B cell (primary cell): ENCODE data around the gene ZSCAN12. TPM values are rescaled to one million over a fixed set of nuclear protein-coding genes. Genes with fewer than 3 reads are reported as not detected.

Experiments
- ATAC-seq: fragments of 200-7000 bp; cut with Tn5 transposase; one replicate; pipeline ENCODE4 v1.10.0; 2021; ENCODE audit warnings: low read depth, mild to moderate bottlenecking, moderate number of reproducible peaks, moderate library complexity
- CTCF ChIA-PET: fragments of 350-600 bp; sonication (Branson Sonifier 250); formaldehyde crosslinking; loops from one replicate; lab custom pipeline; 2021; ENCODE audit warnings: antibody characterized with exemption, inconsistent platforms; lab: Charles Lee
- POLR2A ChIA-PET: fragments of 350-600 bp; sonication (Branson Sonifier 250); formaldehyde crosslinking; loops from one replicate; lab custom pipeline; 2021; ENCODE audit warnings: antibody characterized with exemption; lab: Charles Lee
- DNase-seq: peaks from one replicate; pipeline ENCODE4 v3.0.0; 2013
- H2AFZ ChIP-seq: 2 replicates; pipeline ENCODE4 v1.6.1; 2012; ENCODE audit warnings: mild to moderate bottlenecking, low read depth, low read length; ENCODE audit not compliant: insufficient read depth, poor library complexity, severe bottlenecking
- H3K27ac ChIP-seq, 2 donors: 1 replicate in 1 of 2; 2 replicates in 1 of 2; pipeline ENCODE4 v1.5.1; 2012 to 2013; ENCODE audit warnings: low read length in 2 of 2, mild to moderate bottlenecking in 2 of 2, moderate library complexity in 1 of 2
- H3K27me3 ChIP-seq, 4 experiments: fragments of 200-600 bp in 1 of 4; sonication (generic) in 1 of 4; replicated peaks in 1 of 4; 1 replicate in 2 of 4; 2 replicates in 2 of 4; pipeline versions ENCODE4 v1.6.1 to v1.7.0; 2013 to 2016; ENCODE audit warnings: low read length in 3 of 4, mild to moderate bottlenecking in 2 of 4, mixed read lengths in 1 of 4, moderate library complexity in 1 of 4; ENCODE audit not compliant: insufficient read depth in 4 of 4, control insufficient read depth in 3 of 4; ENCODE audit errors: control extremely low read depth in 1 of 4
- H3K36me3 ChIP-seq, 2 experiments: replicated peaks in 1 of 2; 1 replicate in 1 of 2; 2 replicates in 1 of 2; pipeline versions ENCODE4 v1.6.1 to v1.7.1; 2013; ENCODE audit warnings: low read length in 1 of 2; ENCODE audit not compliant: insufficient read depth in 2 of 2, control insufficient read depth in 1 of 2; ENCODE audit errors: control extremely low read depth in 1 of 2, extremely low read depth in 1 of 2
- H3K4me1 ChIP-seq, 2 donors: fragments of 200-600 bp in 1 of 2; sonication (generic) in 1 of 2; 1 replicate in 1 of 2; 2 replicates in 1 of 2; pipeline versions ENCODE4 v1.5.1 to v1.6.1; 2013 to 2017; ENCODE audit warnings: low read length in 2 of 2; ENCODE audit not compliant: control insufficient read depth in 2 of 2, insufficient read depth in 2 of 2
- H3K4me2 ChIP-seq: replicated peaks from 2 replicates; pipeline ENCODE3; 2012; ENCODE audit warnings: mild to moderate bottlenecking, low read depth, low read length; ENCODE audit not compliant: poor library complexity, severe bottlenecking
- H3K4me3 ChIP-seq, 5 experiments: fragments of 200-600 bp in 1 of 5; sonication (generic) in 1 of 5; 1 replicate in 3 of 5; 2 replicates in 2 of 5; pipeline versions ENCODE4 v1.5.1 to v1.7.0; 2011 to 2016; ENCODE audit warnings: low read length in 4 of 5, mild to moderate bottlenecking in 4 of 5, low read depth in 2 of 5, control low read depth in 1 of 5, moderate library complexity in 1 of 5; ENCODE audit not compliant: insufficient read depth in 1 of 5; ENCODE audit errors: control extremely low read depth in 1 of 5, extremely low read depth in 1 of 5
- H3K79me2 ChIP-seq: fragments of 200-600 bp; sonication (generic); one replicate; pipeline ENCODE4 v1.6.0; 2016; ENCODE audit warnings: low read length; ENCODE audit not compliant: control insufficient read depth, insufficient read depth
- H3K9ac ChIP-seq: fragments of 200-600 bp; sonication (generic); 2 replicates; pipeline ENCODE4 v1.6.1; 2017; ENCODE audit warnings: mild to moderate bottlenecking, low read length, moderate library complexity
- H3K9me3 ChIP-seq, 3 donors: one replicate each; pipeline versions ENCODE4 v1.6.1 to v1.7.1; 2013; ENCODE audit warnings: low read length in 2 of 3; ENCODE audit not compliant: control insufficient read depth in 2 of 3, insufficient read depth in 1 of 3; ENCODE audit errors: control extremely low read depth in 1 of 3
- H4K20me1 ChIP-seq: 2 replicates; pipeline ENCODE4 v1.6.0; 2012; ENCODE audit warnings: mild to moderate bottlenecking, low read length; ENCODE audit not compliant: insufficient read depth, control insufficient read depth, poor library complexity, severe bottlenecking
- H3K27ac Mint-ChIP-seq: one replicate; pipeline ENCODE4 v1.8.0; 2021; ENCODE audit warnings: mixed read lengths
- H3K27me3 Mint-ChIP-seq: one replicate; pipeline ENCODE4 v1.8.0; 2021; ENCODE audit warnings: mixed read lengths
- H3K4me1 Mint-ChIP-seq: one replicate; pipeline ENCODE4 v1.8.0; 2021; ENCODE audit warnings: mixed read lengths
- H3K4me3 Mint-ChIP-seq: one replicate; pipeline ENCODE4 v1.8.0; 2021; ENCODE audit warnings: mixed read lengths
- H3K9me3 Mint-ChIP-seq: one replicate; pipeline ENCODE4 v1.8.0; 2022; ENCODE audit warnings: mixed read lengths; ENCODE audit not compliant: insufficient read depth
- CTCF ChIP-seq: fragments of 200-600 bp; IDR thresholded peaks from one replicate; pipeline ENCODE4 v1.8.0; 2022; ENCODE audit warnings: antibody characterized with exemption, mild to moderate bottlenecking
- EZH2 ChIP-seq: IDR thresholded peaks from 2 replicates; pipeline ENCODE4 v1.6.1; 2012; ENCODE audit warnings: borderline replicate concordance, low read depth, mild to moderate bottlenecking, moderate library complexity, low read length; ENCODE audit not compliant: insufficient read depth, poor library complexity, severe bottlenecking
- WGBS: methylation state at CpG from one replicate; pipeline ENCODE4 v1.1.5; 2013; ENCODE audit warnings: missing lambda C conversion rate; ENCODE audit not compliant: insufficient coverage; 5-methylcytosine and 5-hydroxymethylcytosine counted together
- intact Hi-C: fragments of 100-400 bp; cut with micrococcal nuclease; formaldehyde crosslinking; loops from one replicate; pipeline ENCODE4 v1.10.0; 2022
- polyA plus RNA-seq: library from polyadenylated mRNA; depleted of rRNA; stranded (reverse); fragments of >200 nt; gene quantifications from 2 replicates; pipeline ENCODE4 v1.2.3, GENCODE V29; 2012
- total RNA-seq, 2 donors: library from RNA; stranded (reverse); fragments of 120-200 nt in 1 of 2; gene quantifications; 1 replicate in 1 of 2; 2 replicates in 1 of 2; pipeline versions ENCODE4 v1.2.3 to v1.2.4, GENCODE V29; 2013 to 2022

The ZSCAN12 gene
- total and polyA plus RNA-seq, 2 donors (not counting 1 experiment from before 2014, with no cell fraction given): 3.5 to 14.8 TPM

GRCh38 chr6:28355743-28356665, 43.5 kb downstream of the ZSCAN12 start:
- peaks cover 18% of the 10 kb centered on the region for H3K4me1 Mint-ChIP-seq
- H3K4me3 Mint-ChIP-seq: peak overlapping the region; percentile 99
- H3K27me3 ChIP-seq: no peaks in the 10 kb centered on the region
- H2AFZ ChIP-seq: peak overlapping the region; percentile 80
- POLR2A ChIA-PET: interaction anchor here (0.6 to 1.2 kb wide), 4 partner anchors 20 to 465 kb away, joined by 3 to 5 read pairs (median 3); partner anchors contain the start of gene ZSCAN31
- DNase-seq (peak; percentile 81), ATAC-seq (peak; percentile 87)
- H3K9me3 Mint-ChIP-seq: no peaks in the 10 kb centered on the region
- H3K4me1 ChIP-seq: peaks cover 2 to 17% of the 10 kb centered on the region in 2 donors
- H3K36me3 ChIP-seq: peaks cover 0 to 7% of the 10 kb centered on the region in 2 experiments
- H3K27ac ChIP-seq: no peak overlapping the region
- H3K4me3 ChIP-seq: peak overlapping the region; percentile 48 to 70 (median 61)
- no peaks in the 10 kb centered on the region for H3K27me3 Mint-ChIP-seq
- peak overlapping the region; percentile 74 for H3K4me2 ChIP-seq
- peak overlapping the region; percentile 87 for H3K27ac Mint-ChIP-seq
- CTCF ChIA-PET: interaction anchor here (0.6 to 4.5 kb wide), 45 partner anchors 10 to 1196 kb away, joined by 3 to 37 read pairs (median 4); partner anchors contain the start of genes PGBD1, ZKSCAN4, ZKSCAN8 and ZSCAN12
- 5% methylated on average over 18 of the region's 19 CpGs for WGBS
- TF ChIP-seq CTCF (peak; percentile 84), EZH2 (no peak)
- peaks cover 0 to 12% (median 0%) of the 10 kb centered on the region in 3 donors for H3K9me3 ChIP-seq
- intact Hi-C loops: loop anchor here (1.0 to 2.0 kb wide), 7 partner anchors 104 to 1194 kb away; partner anchors contain the start of genes ZKSCAN4 and ZKSCAN8
- H4K20me1 ChIP-seq: peaks cover 13% of the 10 kb centered on the region
- peaks cover 61% of the 10 kb centered on the region for H3K79me2 ChIP-seq
- H3K9ac ChIP-seq: peak overlapping the region; percentile 66
